HG03342 (cell line): ENCODE measurements around the gene TMEM129.

Source experiments
- ATAC-seq: cut with Tn5 transposase; IDR thresholded peaks from one replicate; pipeline ENCODE4 v1.9.1; 2021; ENCODE audit warnings: mild to moderate bottlenecking, moderate library complexity; ENCODE audit not compliant: unreplicated experiment

TMEM129 gene

DNA sequence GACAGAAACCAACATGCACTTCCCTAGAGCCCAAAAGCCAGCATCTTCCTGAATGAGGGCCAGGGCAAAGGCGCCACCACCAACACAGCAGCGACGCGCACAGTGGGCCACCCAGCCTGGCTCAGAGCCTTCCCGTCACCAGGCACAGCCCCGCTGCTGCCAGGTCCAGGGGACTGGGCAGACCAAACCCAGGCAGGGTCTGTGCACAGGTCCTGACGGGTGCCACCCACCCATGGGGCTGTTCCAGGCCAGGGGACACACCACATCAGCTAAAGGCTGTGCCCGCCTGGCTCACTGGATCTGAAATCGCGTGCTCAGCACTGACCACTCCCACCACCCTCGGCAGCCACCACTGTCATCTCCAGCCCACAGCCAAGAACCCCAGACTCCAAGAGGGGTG is 50.8 kb downstream of the TMEM129 start:
- ATAC-seq = no peak

GRCh38 chr4:1669850-1670249 is 51.3 kb downstream of the TMEM129 start:
- no peak for ATAC-seq

GRCh38 chr4:1669270-1669669 is 51.9 kb downstream of the TMEM129 start:
- no peak for ATAC-seq

GRCh38 chr4:1668488-1668840 is 52.7 kb downstream of the TMEM129 start:
- no peak for ATAC-seq

DNA sequence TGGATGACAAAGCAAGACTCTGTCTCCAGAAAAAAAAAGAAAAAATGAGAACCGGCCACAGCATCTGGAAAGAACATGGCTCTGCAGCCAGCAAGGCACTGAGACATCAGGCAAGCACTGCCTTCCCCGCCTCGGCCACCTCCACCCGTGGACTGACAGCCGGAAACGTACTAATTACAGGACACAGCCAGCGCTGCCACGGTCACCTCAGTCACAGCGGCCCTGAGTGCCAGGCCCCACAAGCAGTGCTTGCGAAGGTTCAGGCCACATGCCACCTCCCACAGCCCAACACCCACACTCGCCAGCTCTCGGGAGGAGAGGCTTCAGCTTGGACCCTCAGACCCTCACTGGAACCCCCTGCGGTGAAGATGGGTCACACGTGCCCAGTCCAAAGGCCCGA is 53.9 kb downstream of the TMEM129 start:
- no peak for ATAC-seq

GRCh38 chr4:1666391-1666790 is 54.7 kb downstream of the TMEM129 start:
- ATAC-seq = no peak
